AG04450 (cell line): ENCODE data around the gene OAS2. TPM values are rescaled to one million over a fixed set of nuclear protein-coding genes. Genes with fewer than 3 reads are reported as not detected.

Experiments used
- CTCF ChIA-PET: fragments of 300-600, 350-600 bp; formaldehyde crosslinking; extraction: SDS; loops from one replicate; lab custom pipeline; 2022; ENCODE audit warnings: antibody characterized with exemption, inconsistent platforms; lab: Charles Lee
- POLR2A ChIA-PET: fragments of 350-600 bp; formaldehyde crosslinking; extraction: SDS; loops from one replicate; lab custom pipeline; 2021; ENCODE audit warnings: antibody characterized with exemption, inconsistent platforms; lab: Yijun Ruan, JAX
- DNase-seq: peaks from one replicate; pipeline ENCODE4 v3.0.0-alpha.2; 2011; ENCODE audit warnings: low read depth, low spot score
- H3K27ac ChIP-seq: one replicate; pipeline ENCODE4 v1.5.1; 2012; ENCODE audit warnings: low read depth, low read length, control low read depth
- H3K27me3 ChIP-seq: one replicate; pipeline ENCODE4 v1.6.0; 2012; ENCODE audit warnings: low read length; ENCODE audit not compliant: control insufficient read depth, insufficient read depth
- H3K4me3 ChIP-seq: 2 replicates; pipeline ENCODE4 v1.5.1; 2011; ENCODE audit warnings: mild to moderate bottlenecking, low read depth, low read length, control low read depth
- H3K9me3 ChIP-seq: 2 replicates; pipeline ENCODE4 v1.5.1; 2012; ENCODE audit warnings: low read length; ENCODE audit not compliant: control insufficient read depth, insufficient read depth
- CTCF ChIP-seq: IDR thresholded peaks from 2 replicates; pipeline ENCODE4 v1.5.1; 2011; ENCODE audit warnings: low read depth, low read length, control low read depth, inconsistent platforms
- polyA plus RNA-seq: library from polyadenylated mRNA; depleted of rRNA; stranded (reverse); fragments of >200 nt; gene quantifications from 2 replicates; pipeline ENCODE4 v1.2.3, GENCODE V29; 2011

The OAS2 gene
- polyA plus RNA-seq, 1 experiment = 0.12 TPM

- ChIA-PET CTCF (interaction anchor here (2.7 kb wide), 1 partner anchor 19 kb away, joined by 9 read pairs; no protein-coding TSS in a partner anchor), POLR2A (no interaction called here)
- Histone ChIP-seq H3K9me3 (no peaks in the 10 kb centered on the region), H3K27me3 (no peaks in the 10 kb centered on the region), H3K4me3 (no peak overlapping the region), H3K27ac (no peak overlapping the region)
- TF ChIP-seq CTCF = no peak
- no peak for DNase-seq
Observed at GRCh38 chr12:112973011-112973735, 5.1 kb upstream of the OAS2 start.

- no peak overlapping the region for H3K4me3 ChIP-seq
- CTCF ChIA-PET = interaction anchor here (2.7 kb wide), 1 partner anchor 19 kb away, joined by 9 read pairs; no protein-coding TSS in a partner anchor
- no peak for DNase-seq
Observed at GRCh38 chr12:112973818-112974231, 4.5 kb upstream of the OAS2 start.

GRCh38 chr12:112974904-112975303, 3.4 kb upstream of the OAS2 start:
- Histone ChIP-seq H3K9me3 (no peaks in the 10 kb centered on the region), H3K27ac (no peak overlapping the region), H3K4me3 (no peak overlapping the region), H3K27me3 (no peaks in the 10 kb centered on the region)
- CTCF ChIA-PET = no interaction called here
- POLR2A ChIA-PET = no interaction called here
- no peak for TF ChIP-seq CTCF
- no peak for DNase-seq

More at GRCh38 chr12:112973818-112974231, 4.5 kb upstream of the OAS2 start:
- Histone ChIP-seq H3K9me3 (no peaks in the 10 kb centered on the region), H3K27ac (no peak overlapping the region), H3K27me3 (no peaks in the 10 kb centered on the region)
- no peak for TF ChIP-seq CTCF
- POLR2A ChIA-PET = no interaction called here

GRCh38 chr12:112977139-112977538, 1.2 kb upstream of the OAS2 start:
- Histone ChIP-seq H3K4me3 (no peak overlapping the region), H3K9me3 (no peaks in the 10 kb centered on the region), H3K27me3 (no peaks in the 10 kb centered on the region), H3K27ac (no peak overlapping the region)
- ChIA-PET POLR2A (no interaction called here), CTCF (interaction anchor here (0.6 kb wide), 1 partner anchor 745 kb away, joined by 5 read pairs; no protein-coding TSS in a partner anchor)
- no peak for DNase-seq
- no peak for TF ChIP-seq CTCF

- Histone ChIP-seq H3K9me3 (no peaks in the 10 kb centered on the region), H3K27ac (no peak overlapping the region), H3K4me3 (no peak overlapping the region), H3K27me3 (no peaks in the 10 kb centered on the region)
- CTCF ChIA-PET = interaction anchor here (1.4 kb wide), 1 partner anchor 15 kb away, joined by 10 read pairs; no protein-coding TSS in a partner anchor
- no peak for DNase-seq
- POLR2A ChIA-PET = no interaction called here
- TF ChIP-seq CTCF = no peak
Observed at GRCh38 chr12:112977641-112978040, 678 bp upstream of the OAS2 start.
